GM19395 (cell line): ENCODE measurements around the gene STUM.
"Not testable (repeated sequence)": the region's sequence is repeated elsewhere in the genome, so short reads cannot be mapped to it uniquely, and the experiment has no call there.

Experiments
- ATAC-seq: cut with Tn5 transposase; IDR thresholded peaks from one replicate; pipeline ENCODE4 v1.9.1; 2021; ENCODE audit warnings: mild to moderate bottlenecking, moderate library complexity; ENCODE audit not compliant: unreplicated experiment

STUM gene

DNA sequence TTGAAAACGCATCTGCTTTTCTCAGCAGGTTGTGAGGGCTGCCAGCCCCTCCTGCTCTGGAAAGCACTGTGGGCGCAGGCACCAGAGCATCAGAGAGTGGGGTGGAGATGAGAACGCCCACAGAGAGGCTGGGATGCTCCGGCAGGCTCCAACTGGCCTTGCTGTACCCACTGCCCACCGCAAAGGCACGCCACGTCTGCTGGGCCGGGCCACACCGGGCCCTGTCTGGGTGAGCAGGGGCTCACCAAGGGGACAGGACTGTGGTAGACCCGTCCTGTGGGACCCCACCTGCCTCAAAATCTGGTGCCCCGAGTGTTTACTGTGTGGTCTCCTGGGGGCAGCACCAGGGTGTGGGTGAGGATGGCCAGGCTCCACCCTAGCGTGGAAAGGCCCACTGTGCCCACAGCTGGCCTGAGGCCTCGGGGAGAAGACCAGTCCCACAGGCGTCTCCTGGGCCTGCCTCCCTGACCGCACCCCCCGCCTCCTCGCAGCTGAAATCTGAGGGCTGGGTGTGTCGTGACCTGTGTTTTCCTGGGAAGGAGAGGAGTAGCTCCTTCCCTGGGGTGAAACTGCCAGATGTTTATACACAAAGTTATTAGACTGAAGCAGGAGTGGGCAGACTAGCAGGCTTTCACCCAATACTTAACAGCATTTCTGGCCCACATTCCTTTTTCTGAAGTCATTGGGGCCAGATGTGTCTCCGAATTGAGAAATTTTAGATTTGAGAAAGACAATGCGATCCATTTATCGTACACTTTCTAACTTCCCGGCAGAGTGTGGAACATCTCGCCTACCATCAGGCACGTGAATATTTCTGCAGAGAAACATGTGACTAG, 53.8 kb downstream of the STUM start:
- no peak for ATAC-seq

DNA sequence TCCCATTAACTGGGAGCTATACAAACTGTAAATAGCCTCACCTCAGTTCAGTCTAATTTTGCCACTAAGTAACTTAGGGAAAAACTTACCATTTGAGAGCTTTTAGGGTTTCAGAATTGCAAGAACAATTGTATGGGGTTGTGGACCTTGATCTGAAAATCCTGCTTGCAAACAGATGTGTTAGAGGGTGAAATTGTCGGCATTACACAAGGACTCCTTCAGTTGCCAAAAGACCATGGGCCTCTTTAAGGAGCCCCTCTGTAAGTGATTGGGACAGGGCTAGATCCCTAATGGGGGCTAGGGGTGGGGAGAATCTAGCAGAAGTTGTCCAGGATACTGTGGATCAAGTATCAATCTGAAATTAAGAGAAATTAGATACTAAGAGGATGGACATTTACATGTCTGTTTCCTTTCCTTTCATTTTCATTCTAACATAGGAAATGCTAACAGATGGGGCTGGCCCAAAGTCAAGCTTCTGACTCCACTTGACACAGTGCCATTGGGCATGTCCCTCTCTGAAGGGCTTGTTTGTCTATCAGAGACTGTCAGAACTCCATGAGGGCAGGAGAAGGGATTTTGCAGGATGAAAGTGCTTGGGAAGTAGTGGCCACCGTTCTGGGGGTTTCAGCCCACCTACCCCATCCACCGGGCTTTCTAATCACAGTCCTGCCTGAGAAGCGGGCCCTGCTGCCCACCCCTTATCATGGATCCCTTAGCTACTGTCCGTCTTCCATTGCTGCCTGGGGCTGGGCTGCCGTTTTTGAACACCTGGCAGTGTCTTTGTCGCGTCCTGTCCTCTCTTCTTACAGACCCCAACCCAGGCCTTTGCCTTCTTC, 54.7 kb downstream of the STUM start:
- ATAC-seq = no peak

DNA sequence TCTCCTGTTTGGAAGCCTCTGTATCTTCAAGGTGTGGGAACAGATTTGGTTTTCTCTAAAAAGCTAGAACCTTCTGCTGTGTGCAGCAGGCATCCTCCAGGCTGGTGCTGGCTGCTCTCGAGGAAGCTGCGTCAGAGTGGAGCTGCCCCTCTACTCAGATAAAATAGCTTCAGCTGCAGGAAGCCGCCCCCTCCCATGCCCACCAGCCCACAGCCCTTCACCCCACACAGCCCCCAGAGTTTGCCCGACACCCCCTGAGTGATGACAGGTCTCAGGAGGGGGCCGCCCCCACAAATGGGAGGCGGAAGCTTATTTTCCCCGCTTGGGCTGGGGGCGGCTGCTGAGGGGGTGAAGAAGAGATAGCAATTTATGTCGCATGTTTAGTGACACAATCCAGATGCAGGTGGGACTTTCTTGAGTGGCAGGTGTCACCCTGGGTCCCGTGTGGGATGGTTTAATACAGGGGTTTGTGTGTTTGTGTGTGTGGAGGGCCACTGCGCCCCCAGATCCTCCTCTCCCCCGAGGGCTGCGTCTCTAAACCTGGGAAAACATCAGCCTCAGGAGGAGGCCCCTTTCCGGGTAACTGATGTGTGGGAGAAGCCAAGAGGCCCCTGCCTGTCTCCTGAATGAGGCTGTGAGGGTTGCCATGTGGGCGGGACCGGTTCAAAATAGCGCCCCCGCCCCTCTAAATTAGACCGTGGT, 55.4 kb downstream of the STUM start:
- ATAC-seq = no peak

DNA sequence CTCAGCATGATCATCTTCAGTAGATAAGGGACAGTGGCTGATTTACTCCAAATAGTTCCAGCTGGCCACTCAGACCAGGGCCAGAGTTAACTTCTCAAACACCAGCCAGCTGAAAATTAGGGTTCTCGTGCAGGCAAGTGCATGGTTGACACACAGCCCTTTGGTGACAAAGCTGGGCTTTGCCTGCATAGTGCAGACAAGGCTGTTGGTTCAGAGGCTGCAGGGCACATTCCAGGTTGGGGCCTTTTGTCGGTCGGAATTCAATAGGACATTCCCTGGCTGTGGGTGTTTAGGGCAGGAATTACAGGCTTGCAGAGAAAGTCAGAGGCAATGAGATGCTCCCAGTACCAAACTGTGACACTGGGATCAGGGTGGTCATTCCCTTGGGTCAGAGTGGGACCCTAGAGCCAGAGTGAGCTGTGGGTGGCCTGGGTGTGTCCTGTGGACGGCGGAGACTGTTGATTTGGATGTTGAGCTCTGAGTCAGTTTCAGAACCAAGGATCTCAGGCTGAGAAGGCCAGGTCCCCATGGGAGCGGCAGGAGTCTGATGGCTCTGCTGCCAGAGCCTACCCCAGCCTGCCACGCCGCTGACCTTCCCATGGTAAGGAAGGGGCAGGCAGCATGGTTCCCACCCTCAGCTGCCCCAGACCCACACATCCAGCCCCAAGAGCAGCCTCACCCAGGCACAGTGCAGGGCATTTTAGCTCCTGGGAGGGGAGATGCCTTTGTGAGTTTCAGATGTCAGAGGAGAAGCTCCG, 56.2 kb downstream of the STUM start:
- no peak for ATAC-seq

DNA sequence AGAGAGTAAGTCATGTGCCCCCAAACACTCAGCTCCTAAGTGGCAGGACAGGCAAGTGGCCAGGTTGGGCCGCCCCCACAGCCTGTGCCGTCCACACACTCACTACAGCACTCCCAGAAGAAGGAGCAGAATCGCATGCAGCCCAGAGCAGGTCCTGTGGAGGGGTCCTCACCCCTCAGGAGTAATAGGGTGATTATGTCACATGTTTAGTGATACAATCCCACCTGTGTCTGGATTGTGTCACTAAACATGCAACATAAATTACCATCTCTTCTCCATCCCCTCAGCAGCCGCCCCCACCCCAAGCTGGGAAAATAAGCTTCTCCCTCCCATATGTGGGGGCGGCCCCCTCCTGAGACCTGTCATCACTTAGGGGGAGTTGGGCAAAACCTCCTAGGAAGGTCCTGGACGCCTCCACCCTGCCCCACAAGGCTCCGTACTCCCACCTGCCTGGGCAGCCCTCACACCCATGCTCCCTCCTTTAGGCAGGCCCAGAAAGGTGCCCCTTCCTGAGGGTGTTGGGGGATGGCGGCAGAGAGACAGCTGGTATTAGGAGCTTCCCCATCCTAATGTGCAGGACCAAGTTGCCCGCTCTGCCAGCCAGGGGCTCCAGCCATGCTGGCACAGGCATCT, 56.9 kb downstream of the STUM start:
- no peak for ATAC-seq

DNA sequence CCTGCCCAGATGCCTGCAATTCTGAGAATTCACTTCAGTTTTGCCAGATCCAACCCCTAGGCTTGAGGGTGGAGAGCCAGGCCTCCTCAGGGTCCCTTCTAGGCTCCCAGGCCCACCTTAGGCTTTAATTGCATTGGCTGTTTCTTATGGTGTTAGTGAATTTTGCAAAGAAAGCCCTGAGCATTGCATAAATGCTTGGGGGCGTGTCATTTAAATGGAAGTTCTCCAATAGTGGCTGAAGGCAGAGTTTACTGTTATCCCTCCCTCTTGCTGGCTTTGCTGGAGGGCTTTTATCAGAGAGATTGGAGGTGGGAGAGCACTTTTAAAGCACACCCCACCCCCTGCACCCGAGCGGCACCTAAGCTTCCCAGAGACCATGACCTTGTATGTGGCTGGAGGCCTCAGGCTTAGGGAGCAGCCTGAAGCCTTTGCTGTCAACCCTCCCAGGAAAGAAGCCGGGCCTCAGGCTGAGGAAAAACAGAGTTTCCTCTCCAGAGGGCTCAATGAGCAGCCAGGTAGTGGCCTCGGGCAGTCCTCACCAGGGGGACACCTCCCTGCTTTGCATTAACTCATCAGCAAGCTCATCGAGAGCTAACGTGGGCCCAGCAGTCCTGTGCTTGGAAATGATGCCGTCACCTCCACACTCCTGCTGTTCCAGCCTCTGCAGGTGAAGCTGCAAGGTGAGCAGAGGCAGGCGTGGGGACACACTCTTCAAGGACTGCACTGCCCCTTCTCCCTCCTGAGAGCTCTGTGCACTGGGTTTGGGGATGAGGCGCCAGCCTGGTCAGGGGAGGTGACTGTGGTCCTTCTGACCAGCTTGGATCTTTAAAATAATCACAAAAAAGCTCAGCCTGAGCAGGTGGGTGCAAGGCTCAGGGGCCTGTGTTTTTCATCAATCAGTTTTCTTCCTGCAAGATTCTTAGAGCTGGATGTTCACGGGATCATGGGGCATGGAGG, 58.0 kb downstream of the STUM start:
- no peak for ATAC-seq

DNA sequence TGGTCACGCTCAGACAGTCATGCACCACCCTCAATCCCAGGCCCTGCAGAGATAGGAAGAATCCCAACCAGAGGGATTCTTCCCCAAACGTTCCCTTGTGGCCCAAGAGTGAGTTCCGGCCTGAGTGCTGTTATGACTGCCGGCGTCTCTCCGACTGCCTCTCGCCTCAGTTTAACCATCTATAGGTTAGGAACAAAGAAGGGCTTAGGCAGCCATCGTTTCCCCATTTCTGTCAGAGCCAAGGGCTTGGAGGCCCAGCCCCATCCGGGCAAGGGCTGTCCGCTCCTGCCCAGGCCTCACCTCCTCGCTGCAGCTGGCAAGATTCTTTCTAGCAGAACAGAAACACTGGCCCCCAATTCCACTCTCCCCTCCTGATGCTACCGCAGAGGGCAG, 58.7 kb downstream of the STUM start:
- ATAC-seq = no peak

DNA sequence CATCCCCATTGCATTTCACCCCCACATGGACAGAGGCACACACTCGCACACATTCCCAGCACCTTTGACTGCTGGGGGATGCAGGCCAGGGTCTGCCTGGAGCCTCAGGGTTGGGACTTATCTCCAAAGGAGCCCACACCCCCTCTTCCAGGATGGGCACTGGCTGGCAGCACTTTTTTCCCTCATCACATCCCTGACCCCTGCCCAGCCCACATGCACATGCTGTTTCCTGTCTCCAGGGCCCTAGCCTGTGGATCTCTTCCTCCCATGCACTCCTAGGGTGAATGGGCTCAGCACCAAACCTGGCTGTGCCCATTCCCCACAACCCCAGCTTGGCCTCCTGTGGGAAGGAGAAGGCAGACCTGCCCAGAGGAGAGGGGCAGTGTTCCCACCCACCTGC, 59.3 kb downstream of the STUM start:
- no peak for ATAC-seq

DNA sequence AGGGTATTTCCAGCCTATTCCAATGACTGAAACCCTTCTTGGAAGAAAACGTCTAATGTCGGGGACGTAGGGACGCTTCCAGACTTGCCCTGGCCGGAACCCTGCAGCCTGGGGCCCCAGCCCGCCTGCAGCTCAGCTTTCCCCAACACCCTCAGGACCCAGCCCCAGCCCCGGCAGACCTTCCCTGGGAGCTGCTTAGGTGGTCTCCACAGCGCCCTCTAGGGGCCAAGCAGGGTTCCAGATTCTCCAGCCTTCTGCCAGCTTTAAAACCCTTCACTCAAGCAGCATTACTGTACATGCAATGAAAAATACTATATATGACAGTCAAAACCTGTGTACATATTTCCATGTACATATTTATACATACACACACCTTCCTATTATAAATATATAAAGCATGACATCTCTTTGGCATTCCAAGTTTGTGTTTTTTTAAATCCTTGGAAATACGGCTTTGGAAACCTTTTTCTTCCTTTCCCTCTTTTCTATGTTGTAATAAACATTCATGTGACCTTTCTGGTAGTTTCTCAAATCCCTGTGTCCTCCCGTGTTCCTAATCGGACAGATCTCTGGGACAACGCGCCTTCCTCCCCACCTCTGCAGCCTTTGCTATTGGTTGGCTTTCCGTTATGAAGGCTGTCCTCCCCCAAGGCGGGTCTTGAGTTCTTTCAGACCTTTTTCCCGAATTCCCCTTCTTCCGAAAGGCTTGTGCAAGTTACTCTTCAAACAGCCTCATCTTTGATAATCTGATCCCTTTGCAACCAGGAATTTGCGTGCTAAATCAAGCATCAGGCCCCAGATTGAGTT, 60.3 kb downstream of the STUM start:
- no peak for ATAC-seq

DNA sequence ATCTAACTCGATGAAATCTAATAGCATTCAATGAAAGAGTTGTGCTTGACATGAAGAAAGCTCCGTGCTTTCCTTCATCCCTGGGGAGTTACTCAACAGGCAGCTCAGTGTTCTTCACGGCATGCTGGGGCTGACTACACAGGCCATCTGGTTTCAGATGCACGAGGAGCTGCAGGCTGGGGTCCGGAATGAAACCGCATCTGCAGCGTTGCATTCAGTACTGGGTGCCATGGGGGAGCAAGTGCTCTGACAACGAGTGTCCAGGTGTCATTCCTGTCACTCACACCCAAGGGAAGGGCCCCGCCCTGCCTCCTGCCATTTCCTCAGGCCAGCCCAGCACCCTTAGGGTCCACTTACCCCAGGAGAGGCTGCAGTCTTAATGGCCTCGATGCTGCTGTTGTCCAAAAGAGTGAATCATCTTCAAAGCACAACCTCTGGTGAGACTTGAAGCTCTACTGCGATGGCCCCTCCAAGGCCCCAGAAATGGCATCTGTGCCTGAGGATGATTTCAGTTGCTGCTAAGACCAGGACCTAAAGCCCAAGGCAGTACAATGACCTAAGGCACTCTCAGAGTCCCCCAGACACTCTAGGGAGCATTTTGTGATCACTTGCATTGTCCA, 61.4 kb downstream of the STUM start:
- ATAC-seq = no peak

DNA sequence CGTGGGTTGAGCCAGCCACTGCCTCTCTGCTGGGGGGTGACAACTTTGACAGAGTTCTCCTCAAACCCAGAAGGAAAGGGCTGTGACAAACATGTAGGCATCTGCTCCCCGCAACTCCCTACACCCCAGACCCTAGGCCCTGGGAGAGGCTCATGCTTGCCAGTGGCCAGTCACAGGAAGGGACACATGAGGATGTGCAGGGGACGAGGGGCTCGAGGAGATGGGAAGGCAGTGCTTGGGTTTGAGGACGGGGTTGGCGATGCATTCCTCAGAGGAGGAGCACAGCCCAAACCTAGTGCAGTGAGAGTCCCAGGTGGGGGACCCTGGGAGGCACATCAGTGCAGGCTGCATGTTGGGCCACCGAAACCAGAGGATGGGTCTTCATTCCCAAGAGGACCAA, 62.1 kb downstream of the STUM start:
- no peak for ATAC-seq

DNA sequence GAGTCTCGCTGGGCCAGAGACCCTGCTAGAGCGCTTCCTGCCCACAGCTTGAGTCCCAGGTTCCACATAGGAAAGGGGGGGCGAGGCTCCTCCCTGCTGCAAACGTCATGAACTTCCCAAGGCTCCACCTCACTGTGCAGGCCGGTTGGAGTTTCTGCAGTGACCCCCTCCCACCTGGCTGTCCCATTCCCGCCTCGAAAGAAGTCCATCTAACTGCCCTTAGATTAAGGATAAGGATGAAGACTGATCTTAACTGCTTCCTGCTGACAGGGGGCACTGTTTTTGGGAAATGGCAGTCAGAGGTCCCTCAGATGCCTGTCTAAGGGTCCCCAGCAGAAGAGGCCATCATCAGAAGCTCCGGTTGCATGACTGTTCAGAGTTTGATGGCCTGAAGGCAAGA, 62.7 kb downstream of the STUM start:
- no peak for ATAC-seq

DNA sequence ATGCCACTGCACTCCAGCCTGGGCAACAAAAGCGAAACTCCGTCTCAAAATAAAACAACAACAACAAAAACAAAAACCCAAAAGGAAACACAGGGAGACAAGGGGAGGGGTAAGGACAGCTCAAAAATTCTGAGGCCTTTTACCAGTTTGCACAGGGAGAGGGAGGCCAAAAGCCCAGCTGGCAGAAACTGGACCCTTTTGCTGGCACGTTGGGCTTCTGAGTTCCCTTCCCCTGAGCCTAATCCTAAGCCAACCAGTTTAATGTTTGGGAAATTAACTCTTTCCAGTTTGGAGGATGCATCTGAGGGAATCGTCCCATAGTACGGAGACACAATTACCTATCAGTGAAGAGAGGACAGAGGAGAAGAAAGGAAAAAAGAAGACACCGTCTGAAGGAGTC, 63.4 kb downstream of the STUM start:
- not testable (repeated sequence) for ATAC-seq

DNA sequence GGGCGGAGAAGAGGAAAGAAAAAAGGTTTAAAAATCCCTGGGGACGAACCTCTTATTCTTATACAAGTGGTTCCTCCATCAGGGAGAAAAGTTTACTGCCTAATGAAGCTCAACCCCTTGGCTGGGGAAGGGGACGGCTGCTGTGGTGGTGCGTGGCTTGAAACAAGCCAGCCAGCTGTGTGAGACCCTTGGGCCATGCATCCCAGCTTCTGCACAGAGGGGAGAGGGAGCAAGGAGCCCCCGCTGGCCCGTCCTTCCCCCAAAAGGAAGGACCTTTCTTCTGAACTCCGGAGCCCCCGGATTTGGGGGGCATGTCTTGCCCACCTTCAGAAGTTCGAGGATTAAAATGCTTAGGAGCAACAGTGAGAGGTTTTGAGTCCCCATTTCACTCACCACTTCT, 67.3 kb downstream of the STUM start:
- no peak for ATAC-seq

DNA sequence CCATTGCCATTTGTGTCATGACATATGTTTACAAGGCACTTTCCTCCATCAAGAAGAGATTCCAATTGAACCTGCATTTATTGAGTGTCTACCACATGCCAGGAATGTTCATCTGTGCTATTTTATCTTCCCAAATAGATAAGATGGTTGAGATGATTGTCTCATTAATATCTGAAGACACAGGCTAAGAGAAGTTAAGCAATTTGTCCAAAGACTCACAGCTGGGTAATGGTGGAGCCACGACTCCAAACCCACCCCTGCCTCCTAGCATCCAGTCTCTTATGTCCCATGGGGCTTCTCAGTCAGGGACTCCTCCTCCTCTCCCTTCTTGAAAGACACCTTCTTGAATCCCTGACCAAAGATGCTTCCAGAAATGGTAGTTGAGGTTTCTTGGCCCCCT, 68.1 kb downstream of the STUM start:
- ATAC-seq = no peak

DNA sequence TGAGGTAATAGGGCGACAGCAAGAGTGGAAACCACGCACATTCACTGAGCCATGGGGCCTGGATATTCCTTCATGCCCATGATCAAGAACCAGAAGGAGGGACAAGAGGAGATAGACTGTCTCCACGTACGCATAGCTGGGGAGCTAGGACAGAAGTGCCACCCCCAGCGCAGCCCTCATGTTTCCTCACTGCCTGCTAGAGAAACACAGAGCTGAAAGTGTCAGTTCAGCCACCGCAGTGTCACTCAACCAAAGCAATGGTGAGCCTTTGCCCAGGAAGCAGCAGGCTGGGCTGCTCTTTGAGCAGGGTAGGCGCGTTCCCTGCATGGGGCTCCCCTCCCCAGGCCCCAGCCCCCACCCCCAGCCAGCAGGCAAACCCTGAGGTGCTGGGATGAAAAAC, 68.5 kb downstream of the STUM start:
- no peak for ATAC-seq

DNA sequence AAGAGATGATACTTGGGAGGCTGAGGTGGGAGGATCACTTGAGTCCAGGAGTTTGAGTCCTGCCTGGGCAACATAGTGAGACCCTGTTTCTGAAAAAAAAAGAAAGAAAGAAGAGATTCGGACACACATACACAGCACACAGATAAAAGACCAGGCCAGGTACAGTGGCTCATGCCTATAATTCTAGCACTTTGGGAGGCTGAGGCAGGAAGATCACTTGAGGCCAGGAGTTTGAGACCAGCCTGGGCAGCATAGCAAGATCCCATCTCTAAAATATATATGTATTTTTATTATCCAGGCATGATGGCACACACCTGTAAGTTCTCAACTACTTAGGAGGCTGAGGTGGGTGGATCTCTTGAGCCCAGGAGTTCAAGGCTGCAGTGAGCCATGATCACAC, 69.2 kb downstream of the STUM start:
- not testable (repeated sequence) for ATAC-seq

DNA sequence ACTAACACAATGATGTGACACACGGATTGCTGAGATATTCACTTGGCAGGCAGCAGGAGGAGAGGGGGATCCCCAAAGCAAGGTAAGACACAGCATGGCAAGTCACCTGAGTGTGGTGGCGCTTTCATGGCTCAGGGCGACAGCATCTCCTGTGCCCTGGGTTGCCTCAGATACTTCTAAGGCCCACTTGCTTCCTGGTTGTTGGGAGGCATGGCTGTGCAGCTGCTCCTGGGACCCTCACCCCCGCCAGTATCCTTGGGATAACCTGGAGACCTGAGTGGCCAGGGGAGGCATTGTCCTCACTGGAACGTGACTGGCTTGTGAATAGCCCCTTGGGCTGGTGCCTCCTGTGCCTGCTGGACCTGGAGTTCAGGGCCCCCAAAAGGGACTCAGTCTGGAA, 69.8 kb downstream of the STUM start:
- no peak for ATAC-seq
